Naive thymus-derived CD4-positive, alpha-beta T cell (primary cell): ENCODE measurements around the gene SIMC1. TPM values are rescaled to one million over a fixed set of nuclear protein-coding genes. Genes with fewer than 3 reads are reported as not detected.
A peak's percentile ranks its signal among the peaks of the same experiment; 100 is the strongest.

ENCODE experiments used
- ATAC-seq: fragments of 150-1000 bp; cut with Tn5 transposase; 2 replicates; pipeline ENCODE4 v1.10.0; 2021; ENCODE audit warnings: mild to moderate bottlenecking, moderate library complexity
- CTCF ChIA-PET: fragments of 350-600 bp; sonication (Branson Sonifier 250); formaldehyde crosslinking; loops from one replicate; lab custom pipeline; 2021; ENCODE audit warnings: antibody characterized with exemption; lab: Charles Lee
- POLR2A ChIA-PET: fragments of 350-600 bp; sonication (Branson Sonifier 250); formaldehyde crosslinking; loops from one replicate; lab custom pipeline; 2021; ENCODE audit warnings: antibody characterized with exemption, inconsistent platforms; lab: Charles Lee
- DNase-seq, 9 donors: peaks; one replicate each; pipeline versions ENCODE4 v3.0.0 to v3.0.0-alpha.2; 2020 to 2022; ENCODE audit warnings: mixed read lengths in 1 of 9
- H3K27ac ChIP-seq: one replicate; pipeline ENCODE4 v1.7.0; 2013; ENCODE audit warnings: mild to moderate bottlenecking, low read depth, low read length, moderate library complexity
- H3K27me3 ChIP-seq, 2 donors: one replicate each; pipeline ENCODE4 v1.7.0; 2013; ENCODE audit warnings: low read length in 2 of 2, mild to moderate bottlenecking in 2 of 2, moderate library complexity in 2 of 2; ENCODE audit not compliant: control insufficient read depth in 2 of 2, insufficient read depth in 2 of 2
- H3K36me3 ChIP-seq, 3 experiments: 1 replicate in 2 of 3; 2 replicates in 1 of 3; pipeline ENCODE4 v1.7.0; 2013; ENCODE audit warnings: low read length in 3 of 3, mild to moderate bottlenecking in 3 of 3, moderate library complexity in 1 of 3; ENCODE audit not compliant: insufficient read depth in 3 of 3, control insufficient read depth in 2 of 3
- H3K4me1 ChIP-seq, 2 donors: one replicate each; pipeline ENCODE4 v1.7.0; 2013; ENCODE audit warnings: low read length in 2 of 2, mild to moderate bottlenecking in 2 of 2, moderate library complexity in 1 of 2; ENCODE audit not compliant: control insufficient read depth in 2 of 2, insufficient read depth in 2 of 2
- H3K4me3 ChIP-seq: 2 replicates; pipeline ENCODE4 v1.7.0; 2013; ENCODE audit warnings: mild to moderate bottlenecking, low read length
- H3K9me3 ChIP-seq, 3 experiments: 1 replicate in 2 of 3; 2 replicates in 1 of 3; pipeline ENCODE4 v1.7.0; 2013; ENCODE audit warnings: low read length in 3 of 3; ENCODE audit not compliant: control insufficient read depth in 2 of 3
- H3K27ac Mint-ChIP-seq, 9 donors: one replicate each; pipeline ENCODE4 v1.8.0; 2020 to 2022; ENCODE audit warnings: mixed read lengths in 9 of 9, mild to moderate bottlenecking in 8 of 9, moderate library complexity in 5 of 9, inconsistent platforms in 2 of 9
- H3K27me3 Mint-ChIP-seq, 5 donors: one replicate each; pipeline ENCODE4 v1.8.0; 2021 to 2022; ENCODE audit warnings: mixed read lengths in 5 of 5, mild to moderate bottlenecking in 1 of 5
- H3K36me3 Mint-ChIP-seq, 5 donors: one replicate each; pipeline ENCODE4 v1.8.0; 2020 to 2022; ENCODE audit warnings: mixed read lengths in 5 of 5, mild to moderate bottlenecking in 3 of 5, inconsistent platforms in 1 of 5
- H3K4me1 Mint-ChIP-seq, 7 donors: one replicate each; pipeline ENCODE4 v1.8.0; 2020 to 2022; ENCODE audit warnings: mixed read lengths in 7 of 7, mild to moderate bottlenecking in 3 of 7, inconsistent platforms in 1 of 7
- H3K4me3 Mint-ChIP-seq, 10 donors: one replicate each; pipeline ENCODE4 v1.8.0; 2020 to 2022; ENCODE audit warnings: mild to moderate bottlenecking in 10 of 10, mixed read lengths in 10 of 10, moderate library complexity in 6 of 10, inconsistent platforms in 2 of 10
- H3K9me3 Mint-ChIP-seq, 11 donors: one replicate each; pipeline ENCODE4 v1.8.0; 2020 to 2022; ENCODE audit warnings: mixed read lengths in 11 of 11, mild to moderate bottlenecking in 4 of 11, inconsistent platforms in 1 of 11, moderate library complexity in 1 of 11
- intact Hi-C, 2 donors: fragments of 100-400 bp; cut with micrococcal nuclease; formaldehyde crosslinking; loops; one replicate each; pipeline ENCODE4 v1.15.1; 2023
- polyA plus RNA-seq, 2 donors: library from polyadenylated mRNA; unstranded; fragments of 300-500 nt; fragmentation: Illumina TruSeq; gene quantifications; one replicate each; pipeline ENCODE4 v1.2.3, GENCODE V29; 2021
- total RNA-seq, 6 experiments: library from RNA in 5 of 6; stranded (reverse) in 5 of 6; gene quantifications; 1 replicate in 5 of 6; 2 replicates in 1 of 6; pipeline ENCODE4 v1.2.3 and lab custom pipeline; 2021 to 2026

SIMC1 gene
- total and polyA plus RNA-seq, 7 experiments from 2014 or later, result 7.9 to 32.1 (median 22.5) TPM

- Mint-ChIP-seq H3K36me3 (peaks cover 17 to 44% (median 29%) of the 10 kb centered on the region in 5 donors), H3K9me3 (peaks cover 3 to 16% (median 8%) of the 10 kb centered on the region in 11 donors), H3K4me1 (no peaks in the 10 kb centered on the region), H3K27me3 (no peaks in the 10 kb centered on the region), H3K27ac (peak overlapping the region in 1 of 9 donors; percentile 10), H3K4me3 (no peak overlapping the region)
- Histone ChIP-seq H3K36me3 (peaks cover 0 to 25% (median 5%) of the 10 kb centered on the region in 3 experiments), H3K4me1 (no peaks in the 10 kb centered on the region), H3K9me3 (peaks cover 0 to 9% (median 0%) of the 10 kb centered on the region in 3 experiments), H3K27ac (no peak overlapping the region), H3K27me3 (no peaks in the 10 kb centered on the region), H3K4me3 (no peak overlapping the region)
- intact Hi-C loops, result no loop called here
- CTCF ChIA-PET, result no interaction called here
- DNase-seq (no peak), ATAC-seq (no peak)
- POLR2A ChIA-PET, result no interaction called here
These were observed 96.0 kb downstream of the SIMC1 start for GRCh38 chr5:176334031-176334770.

GRCh38 chr5:176337913-176338312 lies 99.7 kb downstream of the SIMC1 start:
- no peak for ATAC-seq
- H3K27ac ChIP-seq, result no peak overlapping the region
- H3K4me3 ChIP-seq, result no peak overlapping the region
- POLR2A ChIA-PET, result no interaction called here
- H3K4me1 Mint-ChIP-seq, result no peaks in the 10 kb centered on the region
- no peak for DNase-seq
- no peaks in the 10 kb centered on the region for H3K4me1 ChIP-seq
- H3K27me3 ChIP-seq, result no peaks in the 10 kb centered on the region
- H3K9me3 ChIP-seq, result peaks cover 0 to 9% (median 0%) of the 10 kb centered on the region in 3 experiments
- intact Hi-C loops, result no loop called here
- no peak overlapping the region for H3K27ac Mint-ChIP-seq
- H3K36me3 ChIP-seq, result peaks cover 0 to 25% (median 5%) of the 10 kb centered on the region in 3 experiments
- H3K9me3 Mint-ChIP-seq, result peaks cover 3 to 15% (median 7%) of the 10 kb centered on the region in 11 donors
- H3K27me3 Mint-ChIP-seq, result no peaks in the 10 kb centered on the region
- CTCF ChIA-PET, result interaction anchor here (0.6 kb wide), 1 partner anchor 88 kb away, joined by 3 read pairs; no protein-coding TSS in a partner anchor
- no peak overlapping the region for H3K4me3 Mint-ChIP-seq
- H3K36me3 Mint-ChIP-seq, result peaks cover 17 to 49% (median 29%) of the 10 kb centered on the region in 5 donors

- Histone ChIP-seq H3K36me3 (peaks cover 0 to 24% (median 5%) of the 10 kb centered on the region in 3 experiments), H3K9me3 (peaks cover 0 to 3% (median 0%) of the 10 kb centered on the region in 3 experiments), H3K4me1 (no peaks in the 10 kb centered on the region), H3K27ac (no peak overlapping the region), H3K27me3 (no peaks in the 10 kb centered on the region), H3K4me3 (no peak overlapping the region)
- peaks cover 0 to 5% (median under 1%) of the 10 kb centered on the region in 11 donors for H3K9me3 Mint-ChIP-seq
- ChIA-PET POLR2A (no interaction called here), CTCF (no interaction called here)
- H3K27me3 Mint-ChIP-seq, result no peaks in the 10 kb centered on the region
- H3K4me3 Mint-ChIP-seq, result no peak overlapping the region
- H3K27ac Mint-ChIP-seq, result peak overlapping the region in 1 of 9 donors; percentile 46
- intact Hi-C loops, result no loop called here
- no peaks in the 10 kb centered on the region for H3K4me1 Mint-ChIP-seq
- peaks cover 9 to 43% (median 22%) of the 10 kb centered on the region in 5 donors for H3K36me3 Mint-ChIP-seq
- ATAC-seq (no peak), DNase-seq (no peak)
These were observed 101.1 kb downstream of the SIMC1 start for GRCh38 chr5:176339304-176339703.

- DNase-seq, result no peak
- H3K36me3 ChIP-seq, result peaks cover 5 to 40% (median 8%) of the 10 kb centered on the region in 3 experiments
- H3K4me3 ChIP-seq, result no peak overlapping the region
- peaks cover 6 to 50% (median 13%) of the 10 kb centered on the region in 5 donors for H3K36me3 Mint-ChIP-seq
- intact Hi-C loops, result no loop called here
- no peaks in the 10 kb centered on the region for H3K9me3 Mint-ChIP-seq
- no peaks in the 10 kb centered on the region for H3K9me3 ChIP-seq
- ChIA-PET POLR2A (no interaction called here), CTCF (no interaction called here)
- no peak overlapping the region for H3K27ac ChIP-seq
- H3K27me3 Mint-ChIP-seq, result no peaks in the 10 kb centered on the region
- no peaks in the 10 kb centered on the region for H3K4me1 Mint-ChIP-seq
- no peaks in the 10 kb centered on the region for H3K4me1 ChIP-seq
- H3K27me3 ChIP-seq, result no peaks in the 10 kb centered on the region
- H3K4me3 Mint-ChIP-seq, result no peak overlapping the region
- no peak for ATAC-seq
- H3K27ac Mint-ChIP-seq, result peak overlapping the region in 8 of 9 donors; percentile 5 to 72 (median 50)
These were observed 103.3 kb downstream of the SIMC1 start for GRCh38 chr5:176341325-176342157.

- no peak overlapping the region for H3K4me3 Mint-ChIP-seq
- CTCF ChIA-PET, result no interaction called here
- POLR2A ChIA-PET, result no interaction called here
- peaks cover 4 to 47% (median 7%) of the 10 kb centered on the region in 5 donors for H3K36me3 Mint-ChIP-seq
- intact Hi-C loops, result no loop called here
- no peaks in the 10 kb centered on the region for H3K27me3 Mint-ChIP-seq
- H3K27ac Mint-ChIP-seq, result peak overlapping the region in 8 of 9 donors; percentile 5 to 63 (median 39)
- Histone ChIP-seq H3K9me3 (no peaks in the 10 kb centered on the region), H3K4me3 (no peak overlapping the region), H3K27me3 (no peaks in the 10 kb centered on the region), H3K4me1 (no peaks in the 10 kb centered on the region), H3K27ac (no peak overlapping the region), H3K36me3 (peaks cover 0 to 41% (median 11%) of the 10 kb centered on the region in 3 experiments)
- no peaks in the 10 kb centered on the region for H3K9me3 Mint-ChIP-seq
- H3K4me1 Mint-ChIP-seq, result no peaks in the 10 kb centered on the region
- ATAC-seq, result no peak
- DNase-seq, result no peak
These were observed 103.9 kb downstream of the SIMC1 start for GRCh38 chr5:176342158-176342483.

- intact Hi-C loops, result no loop called here
- no peaks in the 10 kb centered on the region for H3K27me3 ChIP-seq
- Mint-ChIP-seq H3K9me3 (no peaks in the 10 kb centered on the region), H3K4me1 (no peaks in the 10 kb centered on the region), H3K36me3 (peaks cover 2 to 46% (median 6%) of the 10 kb centered on the region in 5 donors), H3K27ac (peak overlapping the region in 6 of 9 donors; percentile 15 to 75 (median 54)), H3K27me3 (no peaks in the 10 kb centered on the region), H3K4me3 (no peak overlapping the region)
- H3K9me3 ChIP-seq, result no peaks in the 10 kb centered on the region
- no peak for ATAC-seq
- no peaks in the 10 kb centered on the region for H3K4me1 ChIP-seq
- no peak overlapping the region for H3K27ac ChIP-seq
- peaks cover 0 to 41% (median 17%) of the 10 kb centered on the region in 3 experiments for H3K36me3 ChIP-seq
- H3K4me3 ChIP-seq, result no peak overlapping the region
- no peak for DNase-seq
- CTCF ChIA-PET, result no interaction called here
- POLR2A ChIA-PET, result no interaction called here
These were observed 104.7 kb downstream of the SIMC1 start for GRCh38 chr5:176342766-176343458.
